Measurements from ENCODE around the gene SOX18. TPM values are rescaled to one million over a fixed set of nuclear protein-coding genes. Genes with fewer than 3 reads are reported as not detected.

SOX18 gene
- total and polyA plus RNA-seq, 2 of the 13 experiments (the other 11 are each of a cell fraction or from before 2014, with no cell fraction given): 1.6 to 1.9 TPM

- TF ChIP-seq TRIM22 (IDR thresholded peaks at IDR 0.05) (no peak), RAD21 (CRISPR knock-in tag; IDR thresholded peaks at IDR 0.05) (peak; percentile 25; the same call in 1 of the 2 replicates), HNRNPL (IDR thresholded peaks at IDR 0.05; ENCODE audit: low read depth, low read length) (no peak), SCMH1 (CRISPR knock-in tag; IDR thresholded peaks at IDR 0.05; ENCODE audit: borderline replicate concordance) (no peak), AGO1 (IDR thresholded peaks at IDR 0.05; ENCODE audit: low read depth, low read length, poor library complexity, severe bottlenecking) (peak; percentile 94), CEBPG (CRISPR knock-in tag; IDR thresholded peaks at IDR 0.05) (no peak), HOXD1 (CRISPR knock-in tag; IDR thresholded peaks at IDR 0.05) (no peak), HOMEZ (CRISPR knock-in tag; IDR thresholded peaks at IDR 0.05; ENCODE audit: low read depth) (peak; percentile 12; the same call in 1 of the 2 replicates), POLR2G (IDR thresholded peaks at IDR 0.05; ENCODE audit: low read depth, low read length) (peak; percentile 8), PAWR (CRISPR knock-in tag; IDR thresholded peaks at IDR 0.05; ENCODE audit: borderline replicate concordance) (0 out of 2 replicates have a peak, but pooled peaks have one; percentile 54), ZNF350 (CRISPR knock-in tag; IDR thresholded peaks at IDR 0.05; ENCODE audit: borderline replicate concordance, low read depth) (peak; percentile 60; the same call in 1 of the 2 replicates), MAFK (conservative IDR thresholded peaks at IDR 0.05 in 1 of 2, IDR thresholded peaks at IDR 0.05 in 1 of 2; ENCODE audit: low read length in 2 of 2) (no peak), BCL3 (CRISPR knock-in tag; IDR thresholded peaks at IDR 0.05) (peak; percentile 82; the same call in 1 of the 2 replicates), ASH2L (IDR thresholded peaks at IDR 0.05; ENCODE audit: insufficient read length, low read depth, low read length) (no peak), ZNF747 (CRISPR knock-in tag; IDR thresholded peaks at IDR 0.05; ENCODE audit: borderline replicate concordance) (peak; percentile 65), MLXIP (CRISPR knock-in tag; IDR thresholded peaks at IDR 0.05; ENCODE audit: borderline replicate concordance) (no peak), ZNF556 (CRISPR knock-in tag; IDR thresholded peaks at IDR 0.05; ENCODE audit: borderline replicate concordance) (peak; percentile 80; the same call in 1 of the 2 replicates), ZNF879 (CRISPR knock-in tag; IDR thresholded peaks at IDR 0.05) (no peak), ZNF484 (CRISPR knock-in tag; IDR thresholded peaks at IDR 0.05; ENCODE audit: borderline replicate concordance, low read depth) (0 out of 2 replicates have a peak, but pooled peaks have one; percentile 16), HES4 (CRISPR knock-in tag; IDR thresholded peaks at IDR 0.05; ENCODE audit: borderline replicate concordance) (peak; percentile 57; the same call in 1 of the 2 replicates), HMGA1 (CRISPR knock-in tag; conservative IDR thresholded peaks at IDR 0.05) (no peak)
Observed at GRCh38 chr20:64065062-64065973, 15.9 kb upstream of the SOX18 start (continued).

Measured in HepG2 (cell line).